ENCODE results near the gene PXT1.
"Not testable (repeated sequence)": the region's sequence is repeated elsewhere in the genome, so short reads cannot be mapped to it uniquely, and the experiment has no call there.

PXT1 gene

DNA sequence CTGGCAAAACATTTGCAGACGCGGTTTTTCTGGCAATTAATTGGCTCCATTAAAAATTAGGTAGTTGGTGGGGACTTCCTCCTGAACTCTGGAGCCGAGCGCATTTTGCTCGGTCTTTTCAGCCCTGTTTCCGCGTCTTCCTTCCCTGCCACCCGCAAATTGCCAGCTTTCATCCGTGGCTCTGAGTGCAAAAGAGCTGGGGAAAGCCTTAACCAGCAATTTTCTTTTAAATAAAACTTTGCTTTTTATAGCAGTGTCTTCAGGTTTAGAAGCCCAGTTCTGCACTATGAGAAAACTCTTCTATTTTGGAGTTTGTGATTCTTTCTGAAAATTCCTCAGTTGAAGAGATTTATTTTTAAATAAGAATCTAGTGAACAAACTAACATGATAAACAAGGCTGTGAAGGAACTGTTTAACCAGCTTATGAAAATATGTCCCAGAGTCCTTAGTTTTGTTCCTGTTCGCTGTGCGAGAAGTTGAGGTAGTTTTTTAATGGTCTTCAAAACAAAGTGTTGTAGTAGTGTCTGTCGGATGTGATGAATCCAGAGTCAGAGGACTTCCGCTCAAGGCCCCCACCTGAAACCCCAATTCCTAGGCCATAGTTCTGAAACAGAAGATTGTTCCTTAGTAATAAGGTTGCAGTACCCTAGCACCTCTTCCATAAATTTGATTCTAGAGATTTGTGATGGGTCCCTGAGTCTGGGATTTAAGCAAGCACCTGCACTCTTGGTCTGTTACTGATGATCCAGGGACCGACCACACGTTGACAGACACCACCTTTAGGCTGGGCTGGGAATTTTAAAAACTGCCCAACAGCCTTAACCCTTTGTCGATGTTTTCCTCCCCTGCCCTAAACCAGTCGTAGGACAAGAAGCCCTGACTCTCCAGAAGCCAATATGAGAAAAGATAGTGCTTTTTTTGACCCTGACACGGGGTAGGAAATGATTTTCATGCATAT is 1.1 kb upstream of the PXT1 start:
- DNase-seq, result no peak

DNA sequence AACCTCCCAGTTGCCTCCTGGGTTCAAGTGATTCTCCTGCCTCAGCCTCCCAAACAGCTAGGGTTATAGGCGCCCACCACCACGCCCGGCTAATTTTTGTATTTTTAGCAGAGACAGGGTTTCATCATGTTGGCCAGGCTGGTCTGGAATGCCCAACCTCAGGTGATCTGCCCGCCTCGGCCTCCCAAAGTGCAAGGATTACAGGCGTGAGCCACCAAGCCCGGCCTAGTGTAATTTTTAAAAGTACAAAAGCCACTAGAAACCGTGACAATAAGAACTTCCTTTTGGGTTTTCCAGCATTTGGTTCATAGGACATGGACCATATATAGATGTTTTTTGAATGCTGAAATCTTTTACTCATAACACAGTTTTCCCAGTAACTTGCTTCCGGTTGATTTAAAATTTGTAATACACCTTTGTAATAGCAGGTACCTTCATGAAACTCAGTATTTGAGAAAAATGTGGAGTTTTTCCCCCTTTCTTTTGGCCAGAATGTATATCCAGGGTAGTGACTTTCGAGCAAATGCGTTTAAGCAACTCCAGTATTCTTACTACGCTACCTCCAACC is 467 bp downstream of the PXT1 start:
- no peak for DNase-seq

DNA sequence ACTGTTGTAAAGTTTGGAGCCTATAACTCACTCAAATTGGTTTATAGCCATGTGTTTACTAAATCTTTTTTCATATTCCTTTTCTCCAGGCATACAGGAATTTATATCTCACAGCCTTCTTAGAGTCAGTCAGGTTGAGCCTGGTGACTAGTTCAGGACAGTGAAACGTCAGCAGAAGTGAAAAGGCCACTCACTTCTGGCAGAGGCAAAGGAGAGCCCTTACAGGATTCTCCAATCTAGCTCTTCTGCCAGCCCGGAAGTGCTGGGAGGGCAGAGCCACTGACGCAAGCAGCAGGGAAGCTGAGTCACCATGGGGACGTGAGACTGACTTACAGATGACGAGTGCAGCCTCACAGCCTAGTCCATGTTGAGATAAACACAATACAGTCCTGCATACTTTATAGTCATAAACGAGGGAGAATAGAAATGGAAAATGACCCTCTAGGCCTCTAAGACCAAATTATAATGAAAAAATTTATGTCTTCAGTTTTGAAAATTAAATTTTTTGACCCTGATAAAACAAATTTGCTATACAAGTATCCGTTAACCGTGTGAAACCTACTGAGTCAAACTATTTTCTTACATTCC is 1.3 kb downstream of the PXT1 start:
- peak; percentile 85 for DNase-seq

DNA sequence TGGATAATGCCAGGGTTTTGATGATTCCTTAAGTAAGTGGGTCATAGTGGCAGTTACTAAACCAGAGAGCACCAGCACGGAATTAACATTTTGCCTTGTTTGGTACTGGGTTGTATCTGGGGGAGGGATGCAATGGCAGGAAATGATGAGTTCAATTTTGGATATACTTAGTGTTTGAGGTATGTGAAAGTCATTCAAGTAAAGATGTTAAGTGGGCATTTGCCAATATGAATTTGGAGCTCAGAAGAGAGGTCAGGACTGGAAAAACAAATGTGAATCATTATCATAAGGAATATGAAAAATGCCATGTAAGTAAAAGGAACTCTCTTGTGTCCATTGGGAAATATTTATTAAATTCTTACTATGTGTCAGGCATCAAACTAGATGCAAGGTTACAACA is 6.2 kb downstream of the PXT1 start:
- DNase-seq, result no peak

DNA sequence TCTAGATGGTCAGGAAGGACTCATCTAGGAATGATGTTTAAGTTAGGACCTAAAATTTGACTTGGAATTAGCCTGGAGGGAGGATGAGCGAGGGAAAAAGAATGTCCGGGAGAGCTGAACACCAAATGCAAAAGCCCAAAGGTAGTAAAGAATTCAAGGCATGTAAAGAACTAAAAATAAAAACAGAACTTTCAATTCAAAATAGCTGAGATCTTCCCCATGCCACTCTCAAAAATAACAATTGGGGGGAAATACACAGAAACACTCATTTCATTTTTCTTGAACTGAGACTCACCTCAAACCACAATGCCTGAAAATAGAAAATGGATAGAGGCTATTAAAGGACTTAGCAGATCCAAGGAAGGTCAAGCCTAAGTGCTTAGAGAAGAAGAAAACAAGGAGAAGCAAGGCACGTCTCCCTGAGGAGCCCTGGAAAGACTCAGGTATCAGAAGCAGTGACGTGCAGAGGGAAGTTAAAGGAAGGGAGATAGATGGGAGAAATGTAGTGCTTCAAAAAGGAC is 10.4 kb downstream of the PXT1 start:
- DNase-seq, result peak; percentile 18

DNA sequence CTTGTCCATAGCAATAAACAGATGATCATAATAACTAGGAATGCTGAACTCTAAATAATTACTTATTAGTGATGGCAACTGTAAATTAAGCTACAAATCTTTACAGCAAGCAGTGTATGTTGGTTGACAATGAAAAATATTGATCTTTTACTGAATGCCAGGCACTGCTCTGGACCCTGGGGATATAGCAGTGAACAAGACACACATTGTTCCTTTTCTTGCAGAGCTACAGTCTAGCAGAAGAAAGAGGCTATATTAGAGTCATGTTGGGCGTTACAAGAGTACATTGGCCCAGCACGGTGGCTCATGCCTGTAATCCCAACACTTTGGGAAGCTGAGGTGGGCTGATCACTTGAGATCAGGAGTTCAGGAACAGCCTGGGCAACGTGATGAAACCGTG is 11.5 kb downstream of the PXT1 start:
- no peak for DNase-seq

DNA sequence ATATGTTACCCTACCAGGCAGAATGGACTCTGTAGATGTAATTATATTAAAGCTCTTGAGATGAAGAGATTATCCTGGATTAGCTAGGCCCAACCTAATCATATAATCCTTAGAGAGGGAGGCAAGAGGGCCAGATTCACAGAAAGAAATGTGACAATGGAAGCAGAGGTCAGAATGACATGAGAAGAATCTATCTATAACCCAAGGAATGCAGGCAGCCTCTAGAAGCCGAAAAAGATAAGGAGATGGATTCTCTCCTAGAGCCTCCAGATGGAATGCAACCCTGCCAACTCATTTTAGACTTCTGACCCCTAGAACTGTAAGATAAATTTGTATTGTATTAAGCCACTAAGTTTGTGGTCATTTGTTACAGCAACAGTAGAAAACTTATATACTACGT is 12.3 kb downstream of the PXT1 start:
- DNase-seq, result no peak

DNA sequence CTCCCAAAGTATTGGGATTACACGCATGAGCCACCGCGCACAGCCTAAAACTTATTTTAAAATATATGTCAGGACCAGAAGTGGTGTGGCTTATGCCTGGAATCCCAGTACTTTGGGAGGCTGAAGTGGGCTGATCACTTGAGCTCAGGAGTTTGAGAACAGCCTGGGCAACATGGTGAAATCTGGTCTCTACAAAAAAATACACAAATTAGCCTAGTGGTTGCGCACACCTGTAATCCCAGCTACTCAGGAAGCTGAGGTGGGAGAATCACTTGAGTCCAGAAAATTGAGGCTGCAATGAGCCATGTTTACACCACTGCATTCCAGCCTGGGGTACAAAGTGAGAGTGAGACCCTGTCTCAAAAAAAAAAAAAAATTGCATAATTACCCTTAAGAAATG is 13.7 kb downstream of the PXT1 start:
- DNase-seq, result no peak

DNA sequence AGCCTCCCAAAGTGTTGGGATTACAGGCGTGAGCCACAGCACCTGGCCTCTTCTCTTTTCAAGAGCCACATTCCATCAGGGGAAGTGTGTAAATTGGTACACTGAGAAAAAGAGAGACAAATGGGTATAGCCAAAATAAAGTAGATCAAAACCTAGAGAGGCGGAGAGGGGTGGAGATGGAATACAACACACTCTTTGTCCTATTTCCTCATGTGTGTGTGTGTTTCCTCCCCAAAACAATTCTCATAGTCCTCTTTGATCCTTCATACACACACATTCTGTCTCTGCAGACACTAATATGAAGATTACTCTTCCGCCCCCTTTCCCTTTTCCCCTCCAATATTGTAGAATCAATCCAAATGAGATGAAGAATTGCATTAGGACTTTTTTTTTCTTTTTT is 16.0 kb downstream of the PXT1 start:
- DNase-seq, result no peak

DNA sequence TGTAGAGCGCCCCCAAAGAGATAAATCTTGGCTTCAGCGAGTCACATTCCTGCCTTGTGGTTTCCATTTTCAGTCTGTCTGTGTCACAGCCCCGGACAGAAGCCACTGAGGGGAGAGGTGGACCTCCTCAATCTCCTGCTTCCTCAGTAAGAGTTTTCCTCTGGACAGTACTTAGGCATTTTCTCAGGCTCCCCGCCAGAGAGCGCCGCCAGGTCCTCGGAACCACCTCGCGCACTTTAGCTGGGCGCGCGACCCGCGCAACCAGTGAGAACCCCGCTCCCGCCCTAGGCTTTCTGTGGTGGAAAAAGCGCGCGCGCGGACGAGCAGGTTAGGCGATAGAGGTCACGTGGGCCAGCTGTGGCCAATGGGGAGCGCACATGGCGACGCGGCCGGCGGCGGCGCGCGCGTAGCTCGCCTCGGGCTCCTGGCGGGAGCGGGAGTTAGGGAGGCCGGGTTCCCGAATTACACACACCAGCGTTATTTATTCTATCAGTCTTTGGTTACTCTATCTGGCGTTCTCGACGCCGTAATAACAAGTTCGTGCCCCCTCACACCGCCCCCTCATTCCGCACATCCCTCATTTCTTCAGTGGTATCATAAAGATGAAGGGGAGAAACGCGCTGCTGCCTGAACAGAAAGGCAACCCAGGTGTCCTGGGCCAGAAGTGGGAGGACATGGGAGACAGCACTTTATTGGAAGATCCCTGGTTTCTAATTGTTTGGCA is 19.4 kb downstream of the PXT1 start:
- peak; percentile 98 for DNase-seq

DNA sequence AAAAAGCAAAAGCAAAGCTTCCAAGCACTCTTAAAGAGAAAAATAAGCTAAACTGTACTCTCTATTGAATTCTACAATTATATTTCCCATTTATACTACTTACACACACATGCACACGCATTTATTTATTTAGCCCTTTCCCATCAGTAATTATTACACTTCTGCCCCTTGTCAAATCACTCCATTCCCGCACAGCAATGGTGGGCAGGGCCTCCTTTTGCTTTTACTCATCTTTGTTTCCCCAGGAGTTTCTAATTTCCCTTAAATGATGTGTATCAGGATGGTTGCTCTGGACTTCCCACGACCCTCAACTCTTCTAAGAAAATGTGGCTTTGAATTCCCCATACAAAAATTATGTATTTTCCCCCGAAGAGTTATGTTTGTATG is 19.9 kb downstream of the PXT1 start:
- no peak for DNase-seq

DNA sequence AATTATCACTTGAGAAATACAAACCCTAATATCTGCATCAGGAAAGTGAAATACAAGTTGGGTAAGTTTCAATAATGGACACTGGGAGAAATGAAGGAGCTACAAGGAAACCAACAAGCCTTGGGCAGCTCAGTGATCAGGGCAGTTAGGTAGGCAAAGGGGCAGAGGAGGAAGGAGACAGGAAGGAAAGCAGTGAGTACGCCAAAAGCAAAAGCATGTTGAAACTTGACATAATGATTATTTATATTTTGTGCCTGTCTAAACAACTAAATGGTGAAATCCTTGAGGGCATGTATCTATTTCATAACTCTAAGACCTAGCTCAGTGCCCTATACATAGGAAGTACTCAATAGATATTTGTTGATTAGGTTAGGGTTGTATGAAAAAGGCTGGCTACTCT is 23.3 kb downstream of the PXT1 start:
- no peak for DNase-seq

DNA sequence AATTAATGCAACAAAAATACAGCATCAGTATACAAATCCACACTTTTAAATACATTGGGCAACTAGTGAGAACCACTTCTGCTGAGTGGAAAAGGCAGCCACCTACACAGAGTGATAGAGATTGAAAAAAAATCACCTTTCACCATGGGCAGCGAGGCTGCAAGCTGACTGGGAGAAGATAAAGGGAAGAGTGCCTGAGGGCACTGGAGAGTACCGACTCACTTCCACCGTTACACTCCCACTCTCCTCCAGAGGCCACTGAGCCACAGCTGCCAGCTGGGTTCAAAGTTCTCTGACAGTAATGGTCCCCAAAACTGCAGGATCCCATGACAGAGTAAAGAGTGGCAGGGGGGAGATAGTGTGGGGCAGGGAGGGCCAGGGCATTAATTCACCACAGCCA is 24.1 kb downstream of the PXT1 start:
- DNase-seq, result no peak

DNA sequence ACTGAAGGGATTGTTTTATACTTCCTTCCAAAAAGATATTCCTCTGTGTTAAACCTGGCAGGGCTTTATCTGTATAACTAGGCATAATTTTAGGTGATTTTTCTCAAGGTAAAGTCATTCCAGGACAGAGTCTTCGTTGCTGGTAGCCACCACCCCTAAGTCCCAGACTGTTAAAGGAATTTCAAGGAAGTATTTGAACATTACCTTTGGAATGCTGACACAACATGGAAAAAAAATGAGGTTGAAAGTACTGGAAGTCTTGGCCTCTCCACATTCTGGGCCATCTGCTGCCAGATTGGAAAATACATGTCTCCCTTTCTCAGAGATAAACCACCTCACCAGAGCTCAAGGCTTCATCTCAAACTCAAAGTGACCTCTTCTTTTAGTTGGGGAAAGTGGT is 28.2 kb downstream of the PXT1 start:
- no peak for DNase-seq

DNA sequence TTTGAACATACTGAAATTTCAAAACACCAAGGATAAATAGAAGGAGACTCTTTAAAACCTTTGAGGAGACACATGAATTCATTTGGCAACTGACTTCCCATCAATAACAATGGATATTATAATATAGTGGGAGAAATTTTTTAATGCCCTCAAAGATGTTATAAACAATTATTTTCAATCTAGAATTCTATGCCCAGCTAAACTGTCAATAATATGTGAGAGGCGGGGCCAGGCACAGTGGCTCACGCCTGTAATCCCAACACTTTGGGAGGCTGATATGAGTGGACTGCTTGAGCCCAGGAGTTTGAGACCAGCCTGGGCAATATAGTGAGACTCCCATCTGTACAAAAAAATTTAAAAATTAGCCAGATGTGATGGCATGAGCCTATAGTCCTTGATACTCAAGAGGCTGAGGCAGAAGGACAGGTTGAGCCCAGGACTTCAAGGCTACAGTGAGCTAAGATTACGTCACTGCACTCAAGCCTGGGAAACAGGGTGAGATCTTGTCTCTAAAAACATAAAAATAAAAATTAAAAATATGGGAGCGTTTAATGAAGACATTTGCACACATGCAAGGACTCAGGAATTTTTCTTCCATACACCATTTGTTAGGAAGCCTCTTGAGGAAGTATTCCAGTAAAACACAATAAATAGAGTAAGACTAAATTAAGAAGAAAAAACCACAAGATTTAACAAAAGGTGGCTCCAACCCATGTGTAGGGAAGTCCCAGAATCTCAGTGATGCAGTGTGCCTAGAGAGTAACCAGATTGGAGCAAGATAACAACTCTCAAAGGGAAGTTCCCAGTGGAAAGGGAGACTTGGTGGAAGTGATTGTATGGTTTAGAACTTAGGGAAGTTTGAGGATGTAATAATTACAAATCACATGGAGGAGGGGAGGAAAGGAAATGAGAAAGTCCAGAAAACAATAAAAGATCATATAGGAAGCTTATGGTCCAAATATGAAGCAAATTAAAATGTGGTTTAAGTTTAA is 28.9 kb downstream of the PXT1 start:
- DNase-seq, result no peak

DNA sequence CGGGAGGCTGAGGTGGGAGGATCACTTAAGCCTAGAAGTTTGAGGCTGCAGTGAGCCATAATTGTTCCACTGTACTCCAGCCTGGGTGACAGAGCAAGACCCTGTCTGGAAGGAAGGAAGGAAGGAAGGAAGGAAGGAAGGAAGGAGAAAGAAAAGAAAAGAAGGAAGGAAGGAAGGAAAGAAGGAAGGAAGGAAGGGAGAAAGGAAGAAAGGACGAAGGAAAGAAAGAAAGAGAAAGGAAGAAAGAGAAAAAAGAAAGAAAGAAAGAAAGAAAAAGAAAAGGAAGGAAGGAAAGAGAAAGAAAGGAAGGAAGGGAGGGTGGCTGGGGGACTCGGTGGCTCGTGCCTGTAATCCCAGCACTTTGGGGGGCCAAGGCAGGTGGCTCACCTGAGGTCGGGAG is 32.9 kb downstream of the PXT1 start:
- DNase-seq, result not testable (repeated sequence)

DNA sequence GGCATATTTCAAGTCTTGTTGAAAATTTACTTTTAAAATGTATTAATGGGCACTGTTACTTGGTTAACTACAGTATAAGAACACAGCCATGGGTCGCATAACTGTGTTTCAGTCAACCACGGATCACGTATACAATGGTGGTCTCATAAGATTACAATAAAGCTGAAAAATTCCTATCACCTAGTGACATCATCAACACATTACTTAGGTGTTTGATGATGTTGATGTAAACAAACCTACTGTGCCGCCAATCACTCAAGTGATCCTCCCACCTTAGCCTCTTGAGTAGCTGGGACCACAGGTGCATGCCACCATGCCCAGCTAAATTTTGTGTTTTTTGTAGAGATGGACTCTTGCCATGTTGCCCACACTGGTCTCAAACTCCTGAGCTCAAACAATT is 38.5 kb downstream of the PXT1 start:
- no peak for DNase-seq

DNA sequence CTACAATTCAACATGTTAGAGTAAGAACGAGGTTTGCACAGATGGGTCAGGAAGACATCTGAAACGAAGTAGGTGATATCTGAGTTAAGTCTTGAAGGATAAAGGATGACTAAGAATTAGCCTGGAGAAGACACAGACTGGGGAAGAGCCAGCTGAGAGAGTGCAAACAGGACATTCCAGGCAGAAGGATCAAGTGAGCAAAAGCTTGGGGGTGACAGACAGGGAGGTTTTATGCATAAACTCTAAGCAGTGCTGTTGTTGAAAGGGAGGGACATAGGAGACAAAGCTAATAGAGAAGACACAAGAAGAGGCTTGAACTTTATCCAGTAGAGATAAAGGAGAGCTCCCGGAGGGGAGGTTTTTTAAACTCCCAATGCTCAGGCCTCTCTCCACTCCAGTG is 40.2 kb downstream of the PXT1 start:
- no peak for DNase-seq

DNA sequence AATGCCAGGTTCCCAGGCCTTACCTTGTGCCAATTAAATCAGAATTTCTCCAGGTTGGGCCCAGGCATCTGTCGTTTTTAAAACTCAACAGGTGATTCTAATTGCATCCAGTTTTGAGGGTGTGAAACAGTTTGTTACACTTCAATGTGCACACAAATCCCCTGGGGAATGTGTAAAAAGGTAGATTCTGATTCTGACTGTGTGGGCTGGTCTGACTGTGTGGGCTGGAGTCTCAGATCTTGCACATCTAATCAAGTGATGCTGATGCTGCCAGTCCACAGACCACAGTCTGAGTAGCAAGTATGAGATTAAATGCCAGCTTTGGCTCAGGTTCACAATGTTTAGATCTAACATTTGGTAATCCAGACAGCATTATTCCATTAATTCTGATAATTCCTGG is 42.7 kb downstream of the PXT1 start:
- DNase-seq, result no peak

DNA sequence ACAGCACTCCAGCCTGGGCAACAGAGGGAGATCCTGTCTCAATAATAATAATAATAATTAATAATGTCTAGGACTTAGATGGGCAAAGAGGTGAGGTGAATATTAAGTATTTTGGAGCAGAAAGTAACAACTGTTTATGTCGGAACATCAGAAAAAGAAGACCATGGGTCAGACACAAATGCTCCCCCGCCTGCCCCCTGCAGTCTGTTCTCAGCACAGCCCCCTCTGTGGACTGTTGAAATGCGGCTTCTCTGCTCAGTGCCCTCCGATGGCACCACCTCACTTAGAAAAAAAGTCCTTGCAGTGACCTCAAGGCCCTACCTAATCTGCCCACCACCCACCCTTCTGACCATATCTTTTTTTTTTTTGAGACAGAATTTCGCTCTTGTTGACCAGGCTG is 50.0 kb downstream of the PXT1 start:
- DNase-seq, result no peak

DNA sequence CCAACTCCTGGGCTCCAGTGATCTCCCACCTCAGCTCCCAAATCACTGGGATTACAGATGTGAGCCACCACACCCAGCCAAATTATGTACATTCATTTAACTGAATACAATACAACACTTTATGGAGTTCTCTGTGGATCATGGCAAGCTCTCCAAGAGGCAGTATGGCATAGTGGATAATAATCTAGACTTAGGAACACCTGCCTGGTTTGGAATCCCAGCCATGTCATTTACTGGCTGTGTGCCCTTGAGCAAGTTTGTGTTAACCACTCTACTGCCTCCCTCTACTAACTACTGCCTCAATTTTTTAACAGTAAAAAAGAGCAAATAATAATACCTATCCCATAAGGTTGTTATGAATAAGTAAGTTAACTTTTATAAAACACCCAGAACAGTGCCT is 53.3 kb downstream of the PXT1 start:
- no peak for DNase-seq
